Activated CD8-positive, alpha-beta memory T cell treated with anti-CD3 and anti-CD28 coated beads, Interleukin-2, amount 10 ng/mL, durations not matched to agents 7 days and 5 days (primary cell): Measurements from ENCODE around the gene SURF2. TPM values are rescaled to one million over a fixed set of nuclear protein-coding genes. Genes with fewer than 3 reads are reported as not detected.

Experiments used
- ATAC-seq: fragments of 150-1000 bp; cut with Tn5 transposase; one replicate; pipeline ENCODE4 v1.10.0; 2021; ENCODE audit warnings: moderate library complexity
- CTCF ChIA-PET: fragments of 350-600 bp; sonication (Branson Sonifier 250); formaldehyde crosslinking; loops from one replicate; lab custom pipeline; 2021; ENCODE audit warnings: antibody characterized with exemption; lab: Charles Lee
- DNase-seq: peaks from one replicate; pipeline ENCODE4 v3.0.0-alpha.2; 2020
- H3K27ac Mint-ChIP-seq: one replicate; pipeline ENCODE4 v1.8.0; 2021; ENCODE audit warnings: mild to moderate bottlenecking, mixed read lengths
- H3K27me3 Mint-ChIP-seq: one replicate; pipeline ENCODE4 v1.8.0; 2021; ENCODE audit warnings: mixed read lengths
- H3K36me3 Mint-ChIP-seq: one replicate; pipeline ENCODE4 v1.8.0; 2021; ENCODE audit warnings: mild to moderate bottlenecking, mixed read lengths
- H3K4me1 Mint-ChIP-seq: one replicate; pipeline ENCODE4 v1.8.0; 2021; ENCODE audit warnings: mixed read lengths
- H3K4me3 Mint-ChIP-seq: one replicate; pipeline ENCODE4 v1.8.0; 2021; ENCODE audit warnings: mild to moderate bottlenecking, moderate library complexity, mixed read lengths
- H3K9me3 Mint-ChIP-seq: one replicate; pipeline ENCODE4 v1.8.0; 2022; ENCODE audit warnings: low read depth, mixed read lengths
- total RNA-seq, 2 experiments: library from RNA; stranded (reverse); gene quantifications; one replicate each; pipeline ENCODE4 v1.2.3, GENCODE V29; 2021

Gene SURF2
- total RNA-seq, 2 experiments from 2014 or later, result 14.9 to 23.2 TPM

DNA sequence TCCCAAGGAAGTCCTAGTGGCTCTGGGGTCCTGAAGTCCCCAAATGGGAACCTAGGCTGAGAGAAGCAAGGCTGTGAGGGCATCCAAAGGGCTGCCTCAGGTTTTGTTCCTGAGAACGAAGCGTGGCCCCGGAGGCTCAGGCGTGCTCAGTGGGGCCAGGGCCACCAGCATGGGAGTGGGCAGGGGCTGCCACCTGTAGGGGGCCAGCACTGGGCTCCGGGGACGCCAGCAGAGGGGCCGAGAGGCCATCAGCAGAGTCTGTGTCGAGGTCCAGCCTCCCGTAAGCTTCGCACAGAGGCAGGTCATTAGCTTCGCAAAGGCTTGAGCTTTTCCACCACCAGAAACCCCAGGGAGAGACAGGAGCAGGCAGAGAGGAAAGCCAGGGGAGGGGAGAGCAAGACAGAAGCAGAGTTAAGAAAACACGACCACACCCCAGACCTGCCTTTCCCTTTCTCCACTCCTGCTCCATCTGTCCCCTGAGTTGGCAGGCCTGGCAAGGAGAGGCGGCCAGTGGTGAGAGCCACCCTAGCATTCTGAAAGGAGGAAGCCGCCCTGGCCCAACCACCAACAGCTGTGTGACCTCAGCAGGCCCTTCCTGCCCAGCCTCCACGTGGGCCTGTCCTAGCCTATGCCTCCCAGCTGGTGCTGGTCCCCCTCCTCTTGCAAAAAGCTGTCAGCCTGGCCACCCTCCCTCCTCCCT lies 14.8 kb upstream of the SURF2 start:
- H3K36me3 Mint-ChIP-seq, result peaks cover 24% of the 10 kb centered on the region
- no peaks in the 10 kb centered on the region for H3K27me3 Mint-ChIP-seq
- H3K9me3 Mint-ChIP-seq, result no peaks in the 10 kb centered on the region
- CTCF ChIA-PET, result interaction anchor here (0.6 to 2.6 kb wide), 7 partner anchors 10 to 35 kb away, joined by 3 to 7 read pairs (median 3); partner anchors contain the start of genes STKLD1 and SURF1
- no peak overlapping the region for H3K27ac Mint-ChIP-seq
- H3K4me1 Mint-ChIP-seq, result peaks cover 36% of the 10 kb centered on the region
- H3K4me3 Mint-ChIP-seq, result no peak overlapping the region
- no peak for DNase-seq
- ATAC-seq, result no peak

DNA sequence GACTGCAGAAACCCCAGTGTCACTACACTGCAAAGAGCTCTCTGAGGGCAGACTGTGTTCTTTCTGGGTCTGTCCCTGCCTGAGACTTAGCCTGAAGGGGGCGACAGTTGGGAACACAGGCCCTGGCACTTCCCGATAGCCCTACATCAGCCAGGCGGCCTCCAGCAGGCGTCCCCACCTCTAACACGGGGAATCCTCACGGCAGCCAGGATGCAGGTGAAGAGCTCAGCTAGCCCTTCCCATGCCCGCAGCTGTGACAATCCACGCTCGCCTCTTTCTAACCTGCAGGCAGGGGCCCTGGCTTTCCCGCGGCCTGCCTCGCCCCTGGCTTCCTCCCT lies 14.3 kb upstream of the SURF2 start:
- H3K27ac Mint-ChIP-seq, result peak overlapping the region; percentile 29
- peaks cover 24% of the 10 kb centered on the region for H3K36me3 Mint-ChIP-seq
- H3K4me3 Mint-ChIP-seq, result no peak overlapping the region

DNA sequence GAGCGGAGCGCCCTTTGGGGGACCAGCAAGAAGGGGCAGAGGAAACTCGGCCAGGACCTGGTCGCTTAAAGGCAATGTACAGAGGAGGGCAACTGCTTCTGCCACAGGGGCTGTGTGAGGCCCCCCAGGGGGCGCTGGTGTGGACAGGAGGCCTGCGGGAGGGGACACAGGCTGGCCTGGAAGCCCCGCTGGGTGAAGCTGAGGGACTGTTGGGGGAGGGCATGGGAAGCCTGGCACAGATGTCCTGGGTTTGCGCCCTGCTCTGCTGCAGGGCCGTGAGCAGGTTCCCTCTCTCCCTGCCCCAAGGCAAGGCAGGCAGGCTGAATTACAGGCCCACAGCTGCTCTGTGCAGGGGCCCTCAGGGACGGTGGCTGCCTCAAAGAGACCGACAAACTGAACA lies 13.8 kb upstream of the SURF2 start:
- H3K9me3 Mint-ChIP-seq, result no peaks in the 10 kb centered on the region
- H3K27me3 Mint-ChIP-seq, result no peaks in the 10 kb centered on the region
- no peak overlapping the region for H3K27ac Mint-ChIP-seq
- ATAC-seq (no peak), DNase-seq (no peak)
- CTCF ChIA-PET, result interaction anchor here (0.6 to 2.2 kb wide), 5 partner anchors 9 to 144 kb away, joined by 3 to 8 read pairs (median 4); partner anchors contain the start of genes SURF1 and SURF2
- H3K4me1 Mint-ChIP-seq, result peaks cover 38% of the 10 kb centered on the region
- no peak overlapping the region for H3K4me3 Mint-ChIP-seq
- H3K36me3 Mint-ChIP-seq, result peaks cover 24% of the 10 kb centered on the region

More for the DNA sequence above, 14.3 kb upstream of the SURF2 start:
- DNase-seq, result no peak
- Mint-ChIP-seq H3K9me3 (no peaks in the 10 kb centered on the region), H3K4me1 (peaks cover 37% of the 10 kb centered on the region), H3K27me3 (no peaks in the 10 kb centered on the region)
- CTCF ChIA-PET, result interaction anchor here (0.6 to 2.6 kb wide), 3 partner anchors 10 to 35 kb away, joined by 3 to 7 read pairs (median 5); partner anchors contain the start of gene STKLD1
- ATAC-seq, result no peak

DNA sequence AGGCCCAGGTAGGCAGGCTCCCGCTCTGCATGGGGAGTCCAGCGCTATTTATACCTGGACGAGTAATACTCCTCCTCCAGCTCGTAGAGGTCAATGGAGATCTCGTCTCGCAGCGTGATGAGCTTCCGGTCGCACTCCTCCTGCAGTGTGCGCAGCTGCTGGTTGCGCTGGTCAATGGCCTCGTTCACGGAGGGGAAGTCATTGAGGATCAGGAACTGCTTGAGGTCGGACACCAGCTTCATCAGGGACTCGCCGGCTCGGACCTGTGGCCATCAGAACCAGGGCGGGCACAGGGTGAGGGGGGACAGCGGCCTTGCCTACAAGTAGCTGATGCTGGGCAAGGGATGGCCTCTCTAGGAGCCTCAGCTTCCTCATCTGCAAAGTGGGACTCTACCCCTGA lies 12.3 kb upstream of the SURF2 start:
- CTCF ChIA-PET, result interaction anchor here (0.7 to 1.5 kb wide), 2 partner anchors 31 to 143 kb away, joined by 3 to 4 read pairs; no protein-coding TSS in a partner anchor
- ATAC-seq (no peak), DNase-seq (no peak)
- Mint-ChIP-seq H3K27ac (no peak overlapping the region), H3K27me3 (no peaks in the 10 kb centered on the region), H3K4me1 (peaks cover 42% of the 10 kb centered on the region), H3K9me3 (no peaks in the 10 kb centered on the region), H3K36me3 (peaks cover 32% of the 10 kb centered on the region), H3K4me3 (no peak overlapping the region)

DNA sequence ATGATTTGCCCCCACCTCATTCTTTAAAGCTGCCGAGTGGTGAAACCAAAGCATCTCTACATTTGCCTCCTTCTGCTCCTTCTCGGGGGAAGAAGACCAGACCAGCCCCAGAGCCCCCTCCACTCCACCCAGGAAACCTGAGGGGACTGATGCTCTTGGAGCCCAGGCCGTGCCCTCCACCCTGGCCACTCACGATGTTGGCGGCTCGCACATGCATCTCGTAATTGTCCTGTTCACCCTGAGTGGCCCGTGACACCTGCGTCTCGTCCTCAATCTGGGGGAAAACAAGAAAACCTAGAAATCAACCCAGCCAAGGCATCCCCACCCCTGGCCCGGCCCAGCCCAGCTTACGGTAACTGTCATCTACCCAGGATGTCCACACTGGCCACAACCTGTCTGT lies 11.4 kb upstream of the SURF2 start:
- peaks cover 44% of the 10 kb centered on the region for H3K4me1 Mint-ChIP-seq

DNA sequence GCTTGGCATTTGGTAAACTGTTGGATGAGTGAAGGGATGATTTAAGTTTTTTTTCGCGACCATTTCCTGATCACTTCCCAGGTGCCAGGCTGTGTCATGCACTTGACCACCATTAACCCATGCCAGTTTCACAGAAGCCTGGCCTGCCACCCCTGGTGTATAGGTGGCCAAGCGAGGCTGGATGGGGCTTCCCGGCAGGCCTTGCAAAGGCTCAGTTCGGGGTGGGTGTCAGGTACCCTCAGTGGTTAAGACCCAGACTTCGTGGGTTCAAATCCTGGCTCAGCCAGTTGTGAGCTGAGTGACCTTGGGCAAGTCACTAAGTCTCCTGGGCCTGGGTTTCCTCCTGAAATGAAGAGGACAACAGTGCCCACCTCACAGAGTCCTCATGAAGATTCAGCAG lies 10.8 kb upstream of the SURF2 start:
- Mint-ChIP-seq H3K4me3 (no peak overlapping the region), H3K36me3 (peaks cover 36% of the 10 kb centered on the region), H3K9me3 (no peaks in the 10 kb centered on the region), H3K4me1 (peaks cover 44% of the 10 kb centered on the region), H3K27ac (no peak overlapping the region), H3K27me3 (no peaks in the 10 kb centered on the region)
- DNase-seq, result no peak
- CTCF ChIA-PET, result interaction anchor here (4.0 kb wide), 1 partner anchor 27 kb away, joined by 47 read pairs; no protein-coding TSS in a partner anchor
- no peak for ATAC-seq

More for the DNA sequence above, 11.4 kb upstream of the SURF2 start:
- DNase-seq, result no peak
- Mint-ChIP-seq H3K36me3 (peaks cover 35% of the 10 kb centered on the region), H3K4me3 (no peak overlapping the region), H3K27me3 (no peaks in the 10 kb centered on the region), H3K9me3 (no peaks in the 10 kb centered on the region), H3K27ac (no peak overlapping the region)
- ATAC-seq, result no peak
- CTCF ChIA-PET, result no interaction called here

DNA sequence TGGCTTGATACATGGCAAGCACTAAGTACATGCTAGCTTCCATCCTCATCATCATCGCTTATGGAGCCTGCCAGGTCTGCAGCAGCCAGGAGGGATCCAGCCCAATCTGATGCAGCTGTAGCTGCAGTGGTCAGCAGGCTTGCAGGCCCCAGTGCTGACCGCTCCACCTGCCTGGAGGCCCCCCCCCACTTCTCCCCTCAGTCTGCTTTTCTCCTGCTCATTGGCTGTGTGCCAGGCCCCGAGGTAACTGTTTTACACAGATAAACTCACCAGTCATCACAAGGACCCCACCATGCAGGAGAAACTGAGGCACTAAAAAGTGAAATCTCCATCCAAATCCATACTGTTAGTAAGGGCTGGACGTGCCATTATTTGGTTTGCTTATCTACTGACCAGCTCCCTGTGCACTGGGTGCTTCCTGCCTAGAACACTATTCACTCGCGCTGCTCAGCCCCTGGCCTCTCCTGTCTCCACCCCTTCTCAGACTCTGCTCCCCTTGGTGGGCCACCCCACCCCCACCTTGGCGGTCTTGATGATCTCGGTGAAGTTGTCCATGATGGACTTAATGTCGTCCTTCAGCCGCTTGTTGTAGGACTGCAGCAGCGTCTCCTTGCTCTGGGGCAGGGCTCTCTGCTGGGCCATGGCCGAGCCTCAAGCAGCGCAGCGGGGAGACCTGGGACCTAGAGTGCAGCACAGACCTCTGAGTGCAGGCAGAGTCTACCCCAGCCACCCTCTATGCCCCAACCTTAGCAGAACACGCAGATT lies 10.1 kb upstream of the SURF2 start:
- Mint-ChIP-seq H3K36me3 (peaks cover 37% of the 10 kb centered on the region), H3K4me3 (peak overlapping the region; percentile 94), H3K27me3 (no peaks in the 10 kb centered on the region), H3K27ac (peak overlapping the region; percentile 89), H3K4me1 (peaks cover 42% of the 10 kb centered on the region), H3K9me3 (no peaks in the 10 kb centered on the region)
- ATAC-seq (no peak), DNase-seq (no peak)
- CTCF ChIA-PET, result interaction anchor here (2.4 to 4.0 kb wide), 2 partner anchors 26 to 33 kb away, joined by 6 to 47 read pairs; no protein-coding TSS in a partner anchor

DNA sequence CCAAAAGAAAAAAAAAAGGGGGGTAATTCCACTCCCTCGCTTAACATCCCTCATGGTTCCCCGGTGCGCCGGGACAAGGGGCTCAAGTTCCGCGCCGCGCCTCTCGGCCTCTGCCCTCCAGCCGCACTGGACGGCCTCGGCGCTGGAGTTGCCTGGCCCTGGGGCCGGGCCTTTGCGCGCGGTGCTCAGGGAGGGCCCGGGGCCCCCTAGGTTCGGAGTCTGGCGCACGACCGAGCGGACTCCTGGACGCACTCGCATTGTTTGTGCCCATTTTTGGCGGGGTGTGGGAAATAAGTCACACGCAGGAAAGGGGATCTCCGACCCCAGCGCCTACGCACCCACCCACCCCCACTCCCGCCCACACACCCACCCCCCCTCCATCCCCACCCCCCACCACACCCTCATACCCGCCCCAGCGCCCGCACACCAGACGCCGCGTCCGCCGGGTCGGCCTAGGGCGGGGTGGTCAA lies 8.8 kb upstream of the SURF2 start:
- DNase-seq (peak; percentile 57), ATAC-seq (peak; percentile 56)
- peak overlapping the region; percentile 89 for H3K27ac Mint-ChIP-seq
- H3K4me1 Mint-ChIP-seq, result peaks cover 45% of the 10 kb centered on the region
- H3K27me3 Mint-ChIP-seq, result no peaks in the 10 kb centered on the region
- H3K36me3 Mint-ChIP-seq, result peaks cover 47% of the 10 kb centered on the region
- H3K4me3 Mint-ChIP-seq, result peak overlapping the region; percentile 94
- CTCF ChIA-PET, result interaction anchor here (0.9 to 4.0 kb wide), 11 partner anchors 8 to 317 kb away, joined by 3 to 47 read pairs (median 4); partner anchors contain the start of genes GTF3C5, SURF1 and SURF2
- no peaks in the 10 kb centered on the region for H3K9me3 Mint-ChIP-seq

DNA sequence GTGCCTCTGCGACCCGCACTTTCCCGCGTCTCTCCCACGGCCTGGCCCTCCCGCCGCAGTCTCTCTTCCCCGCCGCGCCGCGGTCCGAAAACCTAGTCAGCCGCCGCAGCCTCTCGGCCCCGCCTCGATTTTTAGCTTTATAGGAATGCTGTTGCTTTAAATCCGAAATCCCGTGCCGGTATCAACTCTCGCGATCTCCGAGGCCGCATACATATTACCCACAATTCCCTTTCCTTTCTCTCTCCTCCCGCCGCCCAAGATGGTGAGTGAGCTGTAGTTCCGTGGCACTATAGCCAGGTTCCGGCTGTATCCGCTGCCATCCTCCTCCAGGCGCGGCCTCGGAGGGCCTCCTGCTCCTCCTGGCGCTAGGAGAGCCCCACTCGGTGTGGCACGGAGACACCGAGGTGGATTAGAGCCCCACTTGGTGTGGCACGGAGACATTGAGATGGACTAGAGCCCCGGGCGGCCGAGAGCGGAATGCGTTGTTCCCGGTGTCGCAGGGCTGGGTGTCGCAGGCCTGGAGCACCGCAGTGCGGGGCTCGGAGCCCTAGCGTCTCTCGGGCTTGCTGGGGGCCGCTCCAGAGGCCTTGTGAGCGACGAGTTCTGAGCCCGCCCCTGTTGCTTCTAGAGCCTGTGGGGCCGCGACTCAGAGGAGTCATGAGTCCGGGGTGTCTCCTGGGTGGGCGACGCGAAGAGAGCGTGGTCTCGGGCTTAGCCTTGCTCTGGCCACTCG lies 8.2 kb upstream of the SURF2 start, which contains the start of the genes MED22 and RPL7A:
Gene MED22, minus strand, starts transcription at position 147 of the 733 bp plus-strand sequence. CDS start 1,469 bp downstream, outside the sequence.
Gene RPL7A, plus strand, starts transcription at position 234 of the 733 bp plus-strand sequence. Its CDS starts 26 bp downstream, at position 260.
- DNase-seq (peak; percentile 96), ATAC-seq (peak; percentile 81)
- Mint-ChIP-seq H3K36me3 (peaks cover 48% of the 10 kb centered on the region), H3K9me3 (no peaks in the 10 kb centered on the region), H3K27ac (peak within 1 kb of the TSS; percentile 89), H3K4me3 (peak within 1 kb of the TSS; percentile 94), H3K4me1 (peaks cover 48% of the 10 kb centered on the region), H3K27me3 (no peaks in the 10 kb centered on the region)
- CTCF ChIA-PET, result interaction anchor here (0.9 to 4.0 kb wide), 13 partner anchors 8 to 318 kb away, joined by 3 to 47 read pairs (median 3); partner anchors contain the start of genes GTF3C5, SURF1 and SURF2

DNA sequence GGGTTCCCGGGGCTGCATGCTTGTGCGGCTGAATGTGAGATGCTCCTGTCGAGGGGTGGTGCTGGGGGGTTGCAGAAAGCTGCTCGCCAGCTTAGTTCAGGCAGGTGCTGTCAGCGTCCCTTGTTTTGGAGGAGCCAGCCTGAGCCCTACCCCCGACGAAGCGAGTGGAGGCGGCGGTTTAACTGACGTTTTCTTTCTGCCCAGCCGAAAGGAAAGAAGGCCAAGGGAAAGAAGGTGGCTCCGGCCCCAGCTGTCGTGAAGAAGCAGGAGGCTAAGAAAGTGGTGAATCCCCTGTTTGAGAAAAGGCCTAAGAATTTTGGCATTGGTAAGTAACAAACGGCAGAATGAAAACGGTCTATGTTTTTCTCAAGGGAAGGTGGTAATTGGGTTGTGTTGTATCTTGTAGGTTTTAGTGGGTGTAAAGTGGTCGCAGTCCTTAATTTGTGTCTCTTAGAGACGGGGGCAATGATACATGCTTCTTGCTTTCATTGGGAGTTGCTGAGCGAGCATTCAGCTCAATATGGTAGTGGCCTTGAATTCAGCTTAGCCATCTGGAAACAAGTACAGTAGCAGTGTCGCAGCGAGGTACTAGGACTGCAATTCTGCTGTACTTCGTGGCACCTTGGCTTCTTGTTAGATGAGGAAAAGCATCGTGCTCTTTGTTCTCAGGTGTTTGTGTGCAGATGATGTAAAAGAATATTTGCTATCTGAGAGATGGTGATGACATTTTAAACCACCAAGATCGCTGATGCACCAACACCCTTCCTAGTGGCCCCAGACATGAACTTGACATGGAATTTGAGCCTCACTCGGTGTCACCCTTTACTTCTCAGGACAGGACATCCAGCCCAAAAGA lies 7.4 kb upstream of the SURF2 start:
- no peak for DNase-seq
- no peaks in the 10 kb centered on the region for H3K9me3 Mint-ChIP-seq
- CTCF ChIA-PET, result interaction anchor here (0.9 to 4.0 kb wide), 8 partner anchors 8 to 318 kb away, joined by 3 to 47 read pairs (median 4); partner anchors contain the start of genes GTF3C5, SURF1 and SURF2
- peak overlapping the region; percentile 94 for H3K4me3 Mint-ChIP-seq
- H3K27me3 Mint-ChIP-seq, result no peaks in the 10 kb centered on the region
- peaks cover 51% of the 10 kb centered on the region for H3K36me3 Mint-ChIP-seq
- ATAC-seq, result no peak
- H3K4me1 Mint-ChIP-seq, result peaks cover 52% of the 10 kb centered on the region
- peak overlapping the region; percentile 88 for H3K27ac Mint-ChIP-seq

DNA sequence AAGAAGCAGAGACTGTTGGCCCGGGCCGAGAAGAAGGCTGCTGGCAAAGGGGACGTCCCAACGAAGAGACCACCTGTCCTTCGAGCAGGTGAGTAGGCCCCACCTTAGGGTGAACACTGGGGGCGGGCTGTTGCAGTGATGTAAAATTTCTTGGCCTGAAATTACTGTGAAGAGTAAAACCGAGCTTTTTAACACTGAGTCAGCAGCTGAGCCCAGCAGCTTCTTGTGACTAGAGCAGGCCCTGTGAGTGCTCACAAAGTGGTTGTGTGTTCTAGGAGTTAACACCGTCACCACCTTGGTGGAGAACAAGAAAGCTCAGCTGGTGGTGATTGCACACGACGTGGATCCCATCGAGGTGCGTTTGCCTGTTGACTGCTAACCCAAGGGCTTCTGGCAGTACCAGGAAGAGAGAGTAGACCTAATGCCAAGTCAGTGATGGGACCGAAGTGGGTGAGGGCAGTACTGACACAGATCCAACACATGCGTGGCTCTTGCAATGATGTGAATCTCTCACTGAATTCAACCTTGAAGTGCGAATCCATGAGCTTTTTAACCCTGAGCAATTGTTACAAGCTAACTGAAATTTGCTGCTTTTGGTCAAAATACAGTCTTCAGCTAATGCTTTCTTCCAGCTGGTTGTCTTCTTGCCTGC lies 6.3 kb upstream of the SURF2 start:
- DNase-seq, result no peak
- peak overlapping the region; percentile 94 for H3K4me3 Mint-ChIP-seq
- no peak for ATAC-seq
- H3K36me3 Mint-ChIP-seq, result peaks cover 51% of the 10 kb centered on the region
- CTCF ChIA-PET, result interaction anchor here (1.2 to 2.0 kb wide), 5 partner anchors 9 to 164 kb away, joined by 3 to 9 read pairs (median 4); no protein-coding TSS in a partner anchor
- no peaks in the 10 kb centered on the region for H3K27me3 Mint-ChIP-seq
- H3K27ac Mint-ChIP-seq, result peak overlapping the region; percentile 88
- H3K4me1 Mint-ChIP-seq, result peaks cover 62% of the 10 kb centered on the region
- no peaks in the 10 kb centered on the region for H3K9me3 Mint-ChIP-seq
